Liver (tissue), 9 donors: Measurements from ENCODE around the gene A1CF. TPM values are rescaled to one million over a fixed set of nuclear protein-coding genes. Genes with fewer than 3 reads are reported as not detected.

ENCODE experiments used
- DNase-seq: peaks from one replicate; pipeline ENCODE4 v3.0.0-alpha.2; 2017; ENCODE audit warnings: low spot score
- H3K27ac ChIP-seq, 2 donors: one replicate each; pipeline ENCODE4 v1.7.0; 2013; ENCODE audit warnings: inconsistent platforms in 2 of 2, low read length in 2 of 2, control low read depth in 1 of 2, low read depth in 1 of 2, mild to moderate bottlenecking in 1 of 2
- H3K27me3 ChIP-seq, 4 donors: one replicate each; pipeline versions ENCODE4 v1.6.1 to v1.7.0; 2013; ENCODE audit warnings: low read length in 3 of 4, inconsistent platforms in 1 of 4, mild to moderate bottlenecking in 1 of 4, moderate library complexity in 1 of 4; ENCODE audit not compliant: control insufficient read depth in 4 of 4, insufficient read depth in 4 of 4
- H3K36me3 ChIP-seq, 4 donors: one replicate each; pipeline versions ENCODE4 v1.6.1 to v1.7.0; 2013; ENCODE audit warnings: low read length in 3 of 4, mild to moderate bottlenecking in 3 of 4, low read depth in 1 of 4, moderate library complexity in 1 of 4; ENCODE audit not compliant: control insufficient read depth in 4 of 4, insufficient read depth in 3 of 4
- H3K4me1 ChIP-seq, 4 donors: one replicate each; pipeline versions ENCODE4 v1.6.1 to v1.7.0; 2013; ENCODE audit warnings: low read length in 3 of 4, mild to moderate bottlenecking in 3 of 4, moderate library complexity in 1 of 4; ENCODE audit not compliant: control insufficient read depth in 4 of 4, insufficient read depth in 4 of 4
- H3K4me3 ChIP-seq, 3 donors: one replicate each; pipeline versions ENCODE4 v1.6.1 to v1.7.0; 2013; ENCODE audit warnings: low read length in 3 of 3, control low read depth in 1 of 3, low read depth in 1 of 3, mild to moderate bottlenecking in 1 of 3
- H3K9ac ChIP-seq, 2 donors: one replicate each; pipeline ENCODE4 v1.7.0; 2013; ENCODE audit warnings: low read length in 2 of 2, mild to moderate bottlenecking in 2 of 2, moderate library complexity in 2 of 2, control low read depth in 1 of 2, low read depth in 1 of 2
- H3K9me3 ChIP-seq, 4 donors: one replicate each; pipeline versions ENCODE4 v1.6.1 to v1.7.0; 2013; ENCODE audit warnings: low read length in 3 of 4; ENCODE audit not compliant: control insufficient read depth in 4 of 4
- EGR1 ChIP-seq, 2 donors: IDR thresholded peaks; 2 replicates each; pipeline ENCODE4 v1.6.1; 2016 to 2018; ENCODE audit warnings: antibody characterized with exemption in 2 of 2, low read depth in 2 of 2
- FOXA1 ChIP-seq: IDR thresholded peaks from 2 replicates; pipeline ENCODE4 v1.6.1; 2016; ENCODE audit warnings: antibody characterized with exemption
- FOXA2 ChIP-seq: IDR thresholded peaks from 2 replicates; pipeline ENCODE4 v1.6.1; 2016; ENCODE audit warnings: antibody characterized with exemption
- GABPA ChIP-seq, 2 donors: IDR thresholded peaks in 1 of 2; conservative IDR thresholded peaks in 1 of 2; 2 replicates each; pipeline ENCODE4 v1.6.1; 2016; ENCODE audit warnings: antibody characterized with exemption in 2 of 2, mild to moderate bottlenecking in 1 of 2, moderate library complexity in 1 of 2
- HNF4A ChIP-seq, 2 donors: conservative IDR thresholded peaks; 2 replicates each; pipeline ENCODE4 v1.6.1; 2016; ENCODE audit warnings: antibody characterized with exemption in 2 of 2, mild to moderate bottlenecking in 2 of 2
- HNF4G ChIP-seq: IDR thresholded peaks from 2 replicates; pipeline ENCODE4 v1.6.1; 2016; ENCODE audit warnings: antibody characterized with exemption
- JUND ChIP-seq, 2 donors: IDR thresholded peaks; 2 replicates each; pipeline ENCODE4 v1.6.1; 2016; ENCODE audit warnings: antibody characterized with exemption in 2 of 2
- MAX ChIP-seq: IDR thresholded peaks from 2 replicates; pipeline ENCODE4 v1.6.1; 2016; ENCODE audit warnings: antibody characterized with exemption
- NR2F2 ChIP-seq: IDR thresholded peaks from 2 replicates; pipeline ENCODE4 v1.6.1; 2016; ENCODE audit warnings: antibody characterized with exemption
- RAD21 ChIP-seq, 2 donors: IDR thresholded peaks; 2 replicates each; pipeline ENCODE4 v1.6.1; 2016; ENCODE audit warnings: antibody characterized with exemption in 2 of 2, mild to moderate bottlenecking in 2 of 2
- REST ChIP-seq: IDR thresholded peaks from 2 replicates; pipeline ENCODE4 v1.6.1; 2016; ENCODE audit warnings: antibody characterized with exemption, mild to moderate bottlenecking
- RXRA ChIP-seq, 2 donors: IDR thresholded peaks; 2 replicates each; pipeline ENCODE4 v1.6.1; 2017 to 2018; ENCODE audit warnings: antibody characterized with exemption in 2 of 2, mild to moderate bottlenecking in 1 of 2
- SP1 ChIP-seq: IDR thresholded peaks from 2 replicates; pipeline ENCODE4 v1.6.1; 2018; ENCODE audit warnings: antibody characterized with exemption, mild to moderate bottlenecking
- TAF1 ChIP-seq: conservative IDR thresholded peaks from 2 replicates; pipeline ENCODE4 v1.6.1; 2016; ENCODE audit warnings: antibody characterized with exemption, mild to moderate bottlenecking
- YY1 ChIP-seq: IDR thresholded peaks from 2 replicates; pipeline ENCODE4 v1.6.1; 2016; ENCODE audit warnings: antibody characterized with exemption, mild to moderate bottlenecking
- WGBS: extraction: QIAGEN DNeasy Blood & Tissue Kit; methylation state at CpG from one replicate; pipeline ENCODE4 v1.1.7; 2013; 5-methylcytosine and 5-hydroxymethylcytosine counted together
- polyA plus RNA-seq, 2 donors: library from polyadenylated mRNA; stranded (reverse) in 1 of 2; unstranded in 1 of 2; fragments of 200-250 nt in 1 of 2; fragments of >200 nt in 1 of 2; fragmentation: Nextera tagmentation in 1 of 2; extraction: Ambion mirVana in 1 of 2; gene quantifications; one replicate each; pipeline versions ENCODE4 v1.2.1 to v1.2.3, GENCODE V29; 2013 to 2015
- total RNA-seq, 2 donors: library from RNA; depleted of rRNA; stranded (reverse); fragments of >200 nt; gene quantifications; one replicate each; pipeline ENCODE4 v1.2.3, GENCODE V29; 2014
- TF ChIP-seq, protein P1 (sequence below): IDR thresholded peaks from 2 replicates; pipeline ENCODE4 v1.6.1; 2016; ENCODE audit warnings: antibody characterized with exemption
- TF ChIP-seq, protein P2 (sequence below): IDR thresholded peaks from 2 replicates; pipeline ENCODE4 v1.6.1; 2016; ENCODE audit warnings: antibody characterized with exemption
- TF ChIP-seq, protein P3 (sequence below): fragments of 150-350 bp; IDR thresholded peaks from 2 replicates; pipeline ENCODE4 v1.5.1; 2017; ENCODE audit warnings: improper control_type of control experiment, low read depth, low read length; ENCODE audit not compliant: missing input control
- donor health status: healthy.
- donor health status: healthy.
- donor health status: healthy.
- donor health status: healthy.
- donor health status: healthy.

The A1CF gene
- total and polyA plus RNA-seq, 4 donors, result 31.8 to 198 (median 111) TPM

- WGBS, result 96% methylated on average over 1 of the region's 1 CpG
- no peaks in the 10 kb centered on the region for H3K27me3 ChIP-seq
- no peak for DNase-seq
- no peak overlapping the region for H3K4me3 ChIP-seq
- H3K27ac ChIP-seq, result no peak overlapping the region
- H3K4me1 ChIP-seq, result no peaks in the 10 kb centered on the region
- no peak overlapping the region for H3K9ac ChIP-seq
- TF ChIP-seq, protein P1, sequence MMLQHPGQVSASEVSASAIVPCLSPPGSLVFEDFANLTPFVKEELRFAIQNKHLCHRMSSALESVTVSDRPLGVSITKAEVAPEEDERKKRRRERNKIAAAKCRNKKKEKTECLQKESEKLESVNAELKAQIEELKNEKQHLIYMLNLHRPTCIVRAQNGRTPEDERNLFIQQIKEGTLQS, result no peak
- TF ChIP-seq JUND (IDR thresholded peaks at IDR 0.05), result no peak
- TF ChIP-seq REST, result no peak
- no peak for TF ChIP-seq FOXA2
- TF ChIP-seq HNF4A (conservative IDR thresholded peaks at IDR 0.05), result no peak
- peaks cover 0 to 11% (median 0%) of the 10 kb centered on the region in 4 donors for H3K36me3 ChIP-seq
- H3K9me3 ChIP-seq, result no peaks in the 10 kb centered on the region
These were observed 85.8 kb downstream of the A1CF start for GRCh38 chr10:50799595-50799994.

DNA sequence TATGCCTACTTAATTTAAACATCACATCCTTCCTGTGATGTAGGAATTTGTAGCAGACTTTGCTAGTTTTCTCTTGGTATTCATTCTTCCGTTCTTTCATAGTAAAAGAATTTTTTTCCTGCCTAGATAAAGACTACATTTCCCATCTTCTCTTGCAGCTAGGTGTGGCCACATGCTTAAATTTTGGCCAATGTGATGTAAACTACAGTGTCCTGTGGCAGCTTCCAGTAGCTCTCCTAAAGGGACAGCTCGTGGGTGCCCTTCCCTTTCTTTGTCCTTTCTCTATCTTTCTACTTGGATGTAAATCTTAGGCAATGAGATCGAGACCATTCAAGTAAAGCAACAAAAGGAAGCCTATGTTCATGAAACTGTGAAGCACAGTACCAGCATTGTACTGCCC is 87.1 kb downstream of the A1CF start:
- Histone ChIP-seq H3K9me3 (no peaks in the 10 kb centered on the region), H3K36me3 (peaks cover 0 to 6% (median 0%) of the 10 kb centered on the region in 4 donors), H3K4me1 (no peaks in the 10 kb centered on the region), H3K4me3 (no peak overlapping the region), H3K9ac (no peak overlapping the region), H3K27me3 (no peaks in the 10 kb centered on the region), H3K27ac (no peak overlapping the region)
- no peak for TF ChIP-seq HNF4G
- TF ChIP-seq, protein P2, sequence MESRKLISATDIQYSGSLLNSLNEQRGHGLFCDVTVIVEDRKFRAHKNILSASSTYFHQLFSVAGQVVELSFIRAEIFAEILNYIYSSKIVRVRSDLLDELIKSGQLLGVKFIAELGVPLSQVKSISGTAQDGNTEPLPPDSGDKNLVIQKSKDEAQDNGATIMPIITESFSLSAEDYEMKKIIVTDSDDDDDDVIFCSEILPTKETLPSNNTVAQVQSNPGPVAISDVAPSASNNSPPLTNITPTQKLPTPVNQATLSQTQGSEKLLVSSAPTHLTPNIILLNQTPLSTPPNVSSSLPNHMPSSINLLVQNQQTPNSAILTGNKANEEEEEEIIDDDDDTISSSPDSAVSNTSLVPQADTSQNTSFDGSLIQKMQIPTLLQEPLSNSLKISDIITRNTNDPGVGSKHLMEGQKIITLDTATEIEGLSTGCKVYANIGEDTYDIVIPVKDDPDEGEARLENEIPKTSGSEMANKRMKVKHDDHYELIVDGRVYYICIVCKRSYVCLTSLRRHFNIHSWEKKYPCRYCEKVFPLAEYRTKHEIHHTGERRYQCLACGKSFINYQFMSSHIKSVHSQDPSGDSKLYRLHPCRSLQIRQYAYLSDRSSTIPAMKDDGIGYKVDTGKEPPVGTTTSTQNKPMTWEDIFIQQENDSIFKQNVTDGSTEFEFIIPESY, result no peak
- TF ChIP-seq, protein P1, result no peak
- TF ChIP-seq SP1, result no peak
- TF ChIP-seq EGR1 (IDR thresholded peaks at IDR 0.05; ENCODE audit: low read depth in 2 of 2), result no peak
- no peak for TF ChIP-seq TAF1
- no peak for TF ChIP-seq RXRA (IDR thresholded peaks at IDR 0.05)
- no peak for TF ChIP-seq RAD21 (IDR thresholded peaks at IDR 0.05)
- TF ChIP-seq, protein P3, sequence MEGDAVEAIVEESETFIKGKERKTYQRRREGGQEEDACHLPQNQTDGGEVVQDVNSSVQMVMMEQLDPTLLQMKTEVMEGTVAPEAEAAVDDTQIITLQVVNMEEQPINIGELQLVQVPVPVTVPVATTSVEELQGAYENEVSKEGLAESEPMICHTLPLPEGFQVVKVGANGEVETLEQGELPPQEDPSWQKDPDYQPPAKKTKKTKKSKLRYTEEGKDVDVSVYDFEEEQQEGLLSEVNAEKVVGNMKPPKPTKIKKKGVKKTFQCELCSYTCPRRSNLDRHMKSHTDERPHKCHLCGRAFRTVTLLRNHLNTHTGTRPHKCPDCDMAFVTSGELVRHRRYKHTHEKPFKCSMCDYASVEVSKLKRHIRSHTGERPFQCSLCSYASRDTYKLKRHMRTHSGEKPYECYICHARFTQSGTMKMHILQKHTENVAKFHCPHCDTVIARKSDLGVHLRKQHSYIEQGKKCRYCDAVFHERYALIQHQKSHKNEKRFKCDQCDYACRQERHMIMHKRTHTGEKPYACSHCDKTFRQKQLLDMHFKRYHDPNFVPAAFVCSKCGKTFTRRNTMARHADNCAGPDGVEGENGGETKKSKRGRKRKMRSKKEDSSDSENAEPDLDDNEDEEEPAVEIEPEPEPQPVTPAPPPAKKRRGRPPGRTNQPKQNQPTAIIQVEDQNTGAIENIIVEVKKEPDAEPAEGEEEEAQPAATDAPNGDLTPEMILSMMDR, result no peak
- TF ChIP-seq MAX, result no peak
- no peak for TF ChIP-seq FOXA2
- no peak for TF ChIP-seq NR2F2
- TF ChIP-seq GABPA (IDR thresholded peaks at IDR 0.05 in 1 of 2, conservative IDR thresholded peaks at IDR 0.05 in 1 of 2), result no peak
- TF ChIP-seq YY1, result no peak
- TF ChIP-seq HNF4A (conservative IDR thresholded peaks at IDR 0.05), result no peak
- no peak for TF ChIP-seq FOXA1
- no peak for TF ChIP-seq REST
- TF ChIP-seq JUND (IDR thresholded peaks at IDR 0.05), result no peak
- WGBS, result 66% methylated on average over 3 of the region's 3 CpGs
- DNase-seq, result no peak
